HG02840 (cell line): ENCODE measurements around the gene MST1.
"Not testable (repeated sequence)": the region's sequence is repeated elsewhere in the genome, so short reads cannot be mapped to it uniquely, and the experiment has no call there.

Experiments
- ATAC-seq: cut with Tn5 transposase; IDR thresholded peaks from one replicate; pipeline ENCODE4 v1.9.1; 2021; ENCODE audit warnings: mild to moderate bottlenecking, moderate library complexity, moderate number of reproducible peaks; ENCODE audit not compliant: unreplicated experiment, low FRiP score

Gene MST1

GRCh38 chr3:49702672-49703071, 13.4 kb upstream of the MST1 start:
- ATAC-seq, result no peak

DNA sequence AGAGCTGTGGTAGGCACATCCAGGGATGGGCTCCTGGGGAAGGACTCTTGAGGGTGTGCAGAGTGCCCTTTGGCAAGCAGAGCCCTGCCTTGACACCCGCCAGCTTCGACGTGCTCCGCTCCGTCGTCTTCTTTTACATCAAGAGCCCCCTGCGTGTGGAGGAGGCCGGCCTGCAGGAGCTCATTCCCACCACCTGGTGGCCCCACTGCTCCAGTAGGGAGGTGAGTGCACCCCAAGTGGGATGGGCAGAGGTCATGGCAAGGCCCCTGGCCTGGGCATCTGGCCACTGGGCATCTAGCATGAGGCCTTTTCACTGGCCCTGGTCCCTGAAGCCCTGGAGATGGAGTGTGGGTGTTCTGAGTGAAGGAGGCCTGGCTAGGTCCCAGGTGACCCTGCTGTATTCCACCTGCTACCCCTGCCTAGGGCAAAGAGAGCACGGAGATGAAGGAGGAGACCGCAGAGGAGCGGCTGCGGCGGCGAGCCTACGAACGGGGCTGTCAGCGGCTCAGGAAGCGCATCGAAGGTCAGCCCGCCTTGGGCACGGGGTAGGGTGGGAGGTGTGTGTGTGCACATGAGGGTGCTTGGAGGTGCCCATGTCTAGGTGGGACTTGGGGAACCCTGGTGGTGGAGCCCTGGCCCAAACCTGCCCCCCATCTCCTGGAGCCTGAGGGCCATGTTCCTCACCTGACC, 12.3 kb upstream of the MST1 start:
- ATAC-seq, result no peak

DNA sequence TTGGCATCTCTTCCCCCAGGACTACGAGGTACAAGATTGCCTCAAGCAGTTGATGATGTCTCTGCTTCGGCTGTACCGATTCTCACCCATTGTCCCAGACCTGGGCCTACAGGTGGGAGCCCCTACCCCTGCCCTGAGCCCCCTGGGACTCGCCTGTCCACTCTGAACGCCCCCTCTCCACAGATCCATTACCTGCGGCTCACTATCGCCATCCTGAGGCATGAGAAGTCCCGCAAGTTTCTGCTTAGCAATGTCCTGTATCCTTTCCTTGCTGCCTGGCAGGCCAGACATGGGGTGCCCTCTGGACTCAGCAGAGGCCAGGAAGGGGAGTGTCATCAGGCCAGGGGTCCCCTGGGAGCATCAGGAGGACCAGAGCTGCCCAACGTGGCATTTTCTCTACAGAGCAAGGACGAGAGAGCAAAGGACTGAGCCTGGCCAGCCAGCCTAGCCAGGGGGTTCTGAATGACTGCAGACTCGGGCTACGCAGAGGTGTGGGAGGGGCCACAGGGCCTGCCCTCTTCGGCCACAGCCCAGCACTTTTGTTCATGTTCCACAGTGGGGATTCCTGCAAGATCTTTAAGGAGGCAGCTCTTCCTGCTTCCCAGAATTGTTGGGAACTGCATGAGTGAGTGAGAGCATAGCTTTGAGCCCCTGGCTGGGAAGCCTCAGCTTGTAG, 11.3 kb upstream of the MST1 start:
- no peak for ATAC-seq

- ATAC-seq, result no peak
These were observed 10.7 kb upstream of the MST1 start for GRCh38 chr3:49700014-49700413.

GRCh38 chr3:49699281-49699979, 10.2 kb upstream of the MST1 start:
- ATAC-seq, result no peak

GRCh38 chr3:49695350-49696015, 6.2 kb upstream of the MST1 start:
- not testable (repeated sequence) for ATAC-seq

DNA sequence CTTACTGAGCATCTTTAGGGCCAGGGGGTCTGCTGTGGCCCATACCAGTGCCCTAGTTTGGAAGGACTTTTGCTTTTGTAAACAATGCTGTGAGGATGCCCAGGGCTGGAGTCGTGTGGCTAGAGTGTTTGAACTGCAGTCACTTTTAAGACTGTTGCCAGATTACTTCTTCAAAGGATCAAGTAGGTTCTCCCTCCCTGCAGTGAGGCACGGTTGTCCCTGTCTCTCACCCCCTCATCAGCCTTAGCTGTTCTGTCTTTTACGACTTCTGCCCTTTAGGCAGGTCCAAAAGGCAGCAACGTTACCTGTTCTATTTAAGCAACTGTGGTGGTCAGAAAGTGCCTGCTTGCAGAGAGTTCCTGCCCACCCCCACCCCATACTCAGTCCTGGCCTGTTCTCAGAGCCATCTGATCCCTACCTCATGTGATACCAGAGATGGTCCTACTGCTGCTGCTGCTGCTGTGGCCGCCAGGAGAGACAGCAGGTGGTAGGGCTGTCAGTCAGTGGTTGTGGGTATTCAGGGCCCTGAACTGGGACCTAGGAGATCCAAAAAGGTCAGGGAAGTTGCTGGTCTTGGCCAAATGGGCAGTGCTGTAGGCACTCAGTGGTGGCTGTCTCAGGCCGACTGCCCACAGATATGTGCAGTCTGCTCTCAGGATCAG, 5.3 kb upstream of the MST1 start:
- not testable (repeated sequence) for ATAC-seq

DNA sequence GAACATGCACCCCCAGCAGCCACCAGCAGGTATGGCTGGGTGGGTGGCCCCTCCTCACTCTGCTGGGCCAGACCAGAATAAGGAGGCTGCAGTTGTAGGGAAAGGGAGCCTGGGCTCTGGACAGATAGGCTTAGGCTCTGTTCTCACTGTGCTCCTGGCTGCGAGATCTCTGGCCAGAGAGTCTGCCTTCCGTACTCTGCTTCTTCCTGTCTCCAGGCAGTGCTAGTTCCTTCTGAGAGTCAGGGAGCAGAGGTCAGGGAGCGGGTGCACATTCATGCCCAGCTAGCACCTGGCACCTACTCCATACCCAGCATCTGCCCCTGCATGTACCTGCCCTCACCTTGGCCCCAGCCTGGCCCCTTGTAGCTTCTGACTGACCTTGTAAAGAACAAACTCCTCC, 2.2 kb upstream of the MST1 start:
- not testable (repeated sequence) for ATAC-seq

GRCh38 chr3:49690856-49691255, 1.6 kb upstream of the MST1 start:
- not testable (repeated sequence) for ATAC-seq

DNA sequence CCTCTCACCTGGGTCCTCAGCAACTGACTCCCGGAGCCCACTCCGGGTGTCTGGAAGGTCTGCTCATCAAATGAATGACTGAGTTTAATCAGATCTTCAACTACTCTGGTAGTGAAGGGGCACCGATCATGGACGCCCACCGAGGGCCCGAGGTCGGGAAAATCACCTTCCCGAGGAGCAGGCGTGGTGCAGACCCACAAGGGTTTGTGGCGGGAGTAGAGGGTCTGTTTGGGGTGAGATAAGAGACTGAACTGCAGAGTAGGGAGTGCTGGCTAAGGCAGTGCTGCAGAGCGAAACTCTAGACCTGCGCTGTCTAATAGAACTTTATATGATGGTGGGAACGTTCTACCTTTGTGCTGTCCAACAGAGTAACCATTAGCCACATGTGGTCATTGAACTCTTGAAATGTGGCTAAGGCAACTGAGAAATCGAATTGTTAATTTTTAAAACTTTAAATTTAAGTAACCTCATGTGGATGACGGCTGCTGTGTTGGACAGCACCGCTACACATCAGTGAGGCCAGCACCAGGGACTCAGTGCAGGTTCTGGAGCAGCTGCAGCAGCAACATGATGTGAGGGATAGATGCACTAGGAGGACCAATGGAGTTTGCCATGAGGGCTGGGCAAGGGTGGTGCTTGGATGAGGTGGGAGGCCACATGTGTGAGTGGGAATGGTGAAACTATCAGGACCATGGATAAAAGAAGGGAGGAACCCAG, 792 bp upstream of the MST1 start:
- not testable (repeated sequence) for ATAC-seq

GRCh38 chr3:49688338-49689045, 782 bp downstream of the MST1 start:
- ATAC-seq, result peak; percentile 19

GRCh38 chr3:49687424-49687795, 1.9 kb downstream of the MST1 start:
- ATAC-seq, result not testable (repeated sequence)

DNA sequence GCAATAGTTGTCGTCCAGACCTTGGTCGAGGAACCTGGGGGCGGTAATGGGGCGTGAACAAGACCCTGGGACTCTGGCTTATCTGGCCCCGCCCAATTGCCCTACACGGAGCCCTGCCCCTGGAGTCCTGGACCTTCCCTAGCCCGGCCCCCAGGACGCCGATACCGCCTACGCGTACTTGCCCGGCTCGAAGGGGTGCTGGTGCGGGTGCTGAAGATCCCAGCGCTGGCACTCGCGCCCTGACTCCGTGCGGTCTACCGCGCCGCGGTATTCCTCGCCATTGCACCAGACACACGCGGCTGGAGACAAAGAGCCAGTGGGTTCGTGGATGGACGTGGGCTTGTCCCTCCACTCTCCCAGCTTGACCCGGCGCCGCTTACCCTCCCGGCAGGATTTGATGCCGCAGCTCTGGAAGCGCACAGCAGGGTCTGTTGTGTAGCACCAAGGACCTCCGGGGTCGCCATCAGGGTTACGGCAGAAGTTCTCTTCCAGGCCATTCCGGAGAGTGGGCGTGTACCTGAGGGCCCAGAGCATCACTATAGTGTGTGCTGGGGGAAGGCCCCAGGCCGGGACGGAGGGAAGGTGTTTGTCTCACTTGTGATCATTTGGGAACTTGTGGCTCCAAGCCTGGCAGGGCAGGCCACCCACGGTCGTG, 2.4 kb downstream of the MST1 start:
- ATAC-seq, result not testable (repeated sequence)

- ATAC-seq, result not testable (repeated sequence)
These were observed 2.9 kb downstream of the MST1 start for GRCh38 chr3:49686346-49686745.

GRCh38 chr3:49685846-49686245, 3.4 kb downstream of the MST1 start:
- ATAC-seq, result not testable (repeated sequence)

- not testable (repeated sequence) for ATAC-seq
These were observed 4.2 kb downstream of the MST1 start for GRCh38 chr3:49685103-49685502.

DNA sequence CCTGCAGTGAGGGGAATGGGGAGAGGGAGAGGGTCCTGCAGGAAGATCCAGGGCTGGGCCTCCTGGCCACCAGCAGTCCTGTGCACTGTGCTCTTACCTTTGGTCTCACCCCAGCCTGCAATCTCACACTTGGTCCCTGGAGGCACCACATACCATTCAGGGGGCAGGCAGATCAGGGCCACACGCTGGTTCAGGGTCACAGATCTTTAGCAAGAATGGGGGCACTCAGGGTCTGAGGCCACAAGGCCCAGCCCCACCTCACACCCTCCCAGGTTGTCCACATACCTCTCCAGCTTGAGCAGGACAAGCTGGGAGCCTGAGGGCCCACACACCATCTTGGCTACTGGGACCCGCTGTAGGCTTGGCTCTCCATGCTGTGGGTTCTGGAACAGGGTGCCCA, 4.8 kb downstream of the MST1 start:
- not testable (repeated sequence) for ATAC-seq

- no peak for ATAC-seq
These were observed 6.1 kb downstream of the MST1 start for GRCh38 chr3:49683162-49683561.

- ATAC-seq, result no peak
These were observed 7.7 kb downstream of the MST1 start for GRCh38 chr3:49681543-49681942.
